Ishikawa (cell line): ENCODE results near the gene CAPRIN1.

ENCODE experiments used
- EGR1 ChIP-seq: IDR thresholded peaks from 2 replicates; pipeline ENCODE4 v1.6.1; 2012
- FOXM1 ChIP-seq: IDR thresholded peaks from 2 replicates; pipeline ENCODE4 v1.6.1; 2012; ENCODE audit warnings: low read depth, borderline replicate concordance
- NFIC ChIP-seq: IDR thresholded peaks from 2 replicates; pipeline ENCODE4 v1.6.1; 2012
- RAD21 ChIP-seq: IDR thresholded peaks from 2 replicates; pipeline ENCODE4 v1.6.1; 2012; ENCODE audit warnings: low read depth
- TAF1 ChIP-seq: IDR thresholded peaks from 2 replicates; pipeline ENCODE4 v1.6.1; 2012; ENCODE audit warnings: low read depth, mild to moderate bottlenecking
- TCF12 ChIP-seq: IDR thresholded peaks from 2 replicates; pipeline ENCODE4 v1.6.1; 2012; ENCODE audit warnings: low read depth
- TEAD4 ChIP-seq: IDR thresholded peaks from 2 replicates; pipeline ENCODE4 v1.6.1; 2012
- TF ChIP-seq, protein P1 (sequence below): IDR thresholded peaks from 2 replicates; pipeline ENCODE4 v1.6.1; 2012
- TF ChIP-seq, protein P2 (sequence below): IDR thresholded peaks from 2 replicates; pipeline ENCODE4 v1.6.1; 2012; ENCODE audit warnings: low read depth, mild to moderate bottlenecking

DNA sequence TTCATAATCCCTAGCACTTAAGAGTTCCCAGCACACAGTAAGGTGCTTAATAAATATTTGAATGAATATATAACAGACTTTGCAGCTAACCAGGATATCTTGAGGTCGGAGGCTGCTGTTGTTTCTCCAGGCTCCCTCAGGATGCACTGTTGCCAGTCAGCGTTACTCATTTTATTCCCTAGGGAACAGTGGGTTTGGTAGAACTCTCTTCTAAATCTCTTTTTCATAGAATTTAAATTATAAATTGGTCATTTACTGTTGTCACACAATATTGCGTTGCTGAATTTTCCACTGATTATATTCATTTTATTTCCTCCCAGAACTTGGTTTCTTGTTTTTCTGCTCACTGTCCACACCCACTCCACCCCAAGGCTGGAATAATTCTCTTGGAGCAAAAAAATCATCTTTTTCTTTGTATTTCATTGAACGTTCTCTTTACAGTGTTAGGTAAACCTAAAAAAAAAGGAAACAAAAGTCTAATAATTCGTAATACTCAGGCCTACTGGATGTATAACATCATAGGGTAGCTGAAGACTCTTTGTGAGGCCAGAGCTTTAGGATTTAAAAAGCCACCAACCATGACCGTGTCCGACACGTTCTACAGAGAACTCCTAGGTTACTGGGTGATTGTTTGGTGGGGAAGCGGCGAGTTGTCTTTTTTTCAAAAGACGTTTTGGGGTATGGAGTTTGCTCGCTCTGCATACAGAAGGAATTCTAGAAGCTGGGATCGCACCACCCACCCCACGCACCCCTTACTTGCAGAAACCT is 766 bp upstream of the CAPRIN1 start:
- TF ChIP-seq, protein P1, sequence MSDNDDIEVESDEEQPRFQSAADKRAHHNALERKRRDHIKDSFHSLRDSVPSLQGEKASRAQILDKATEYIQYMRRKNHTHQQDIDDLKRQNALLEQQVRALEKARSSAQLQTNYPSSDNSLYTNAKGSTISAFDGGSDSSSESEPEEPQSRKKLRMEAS, result no peak
- TF ChIP-seq TAF1 (no peak), EGR1 (no peak), NFIC (no peak), TEAD4 (no peak), RAD21 (no peak), FOXM1 (no peak), TCF12 (no peak)
- TF ChIP-seq, protein P2, sequence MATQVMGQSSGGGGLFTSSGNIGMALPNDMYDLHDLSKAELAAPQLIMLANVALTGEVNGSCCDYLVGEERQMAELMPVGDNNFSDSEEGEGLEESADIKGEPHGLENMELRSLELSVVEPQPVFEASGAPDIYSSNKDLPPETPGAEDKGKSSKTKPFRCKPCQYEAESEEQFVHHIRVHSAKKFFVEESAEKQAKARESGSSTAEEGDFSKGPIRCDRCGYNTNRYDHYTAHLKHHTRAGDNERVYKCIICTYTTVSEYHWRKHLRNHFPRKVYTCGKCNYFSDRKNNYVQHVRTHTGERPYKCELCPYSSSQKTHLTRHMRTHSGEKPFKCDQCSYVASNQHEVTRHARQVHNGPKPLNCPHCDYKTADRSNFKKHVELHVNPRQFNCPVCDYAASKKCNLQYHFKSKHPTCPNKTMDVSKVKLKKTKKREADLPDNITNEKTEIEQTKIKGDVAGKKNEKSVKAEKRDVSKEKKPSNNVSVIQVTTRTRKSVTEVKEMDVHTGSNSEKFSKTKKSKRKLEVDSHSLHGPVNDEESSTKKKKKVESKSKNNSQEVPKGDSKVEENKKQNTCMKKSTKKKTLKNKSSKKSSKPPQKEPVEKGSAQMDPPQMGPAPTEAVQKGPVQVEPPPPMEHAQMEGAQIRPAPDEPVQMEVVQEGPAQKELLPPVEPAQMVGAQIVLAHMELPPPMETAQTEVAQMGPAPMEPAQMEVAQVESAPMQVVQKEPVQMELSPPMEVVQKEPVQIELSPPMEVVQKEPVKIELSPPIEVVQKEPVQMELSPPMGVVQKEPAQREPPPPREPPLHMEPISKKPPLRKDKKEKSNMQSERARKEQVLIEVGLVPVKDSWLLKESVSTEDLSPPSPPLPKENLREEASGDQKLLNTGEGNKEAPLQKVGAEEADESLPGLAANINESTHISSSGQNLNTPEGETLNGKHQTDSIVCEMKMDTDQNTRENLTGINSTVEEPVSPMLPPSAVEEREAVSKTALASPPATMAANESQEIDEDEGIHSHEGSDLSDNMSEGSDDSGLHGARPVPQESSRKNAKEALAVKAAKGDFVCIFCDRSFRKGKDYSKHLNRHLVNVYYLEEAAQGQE, result no peak
